Common myeloid progenitor, CD34-positive (primary cell): Measurements from ENCODE around the gene FLT1.

Source experiments
- CTCF ChIA-PET: fragments of 350-600 bp; sonication (Branson Sonifier 250); formaldehyde crosslinking; loops from one replicate; lab custom pipeline; 2021; ENCODE audit warnings: antibody characterized with exemption; lab: Charles Lee
- POLR2A ChIA-PET: fragments of 350-600 bp; sonication (Branson Sonifier 250); formaldehyde crosslinking; loops from one replicate; lab custom pipeline; 2021; ENCODE audit warnings: antibody characterized with exemption; lab: Charles Lee
- DNase-seq, 3 donors: peaks; one replicate each; pipeline versions ENCODE4 v3.0.0 to v3.0.0-alpha.2; 2013
- H3K27ac ChIP-seq, 2 experiments: 1 replicate in 1 of 2; 2 replicates in 1 of 2; pipeline ENCODE4 v1.7.0; 2013; ENCODE audit warnings: inconsistent platforms in 2 of 2, low read length in 2 of 2, mild to moderate bottlenecking in 2 of 2, low read depth in 1 of 2, moderate library complexity in 1 of 2; ENCODE audit not compliant: severe bottlenecking in 2 of 2, insufficient read depth in 1 of 2, poor library complexity in 1 of 2
- H3K27me3 ChIP-seq, 5 experiments: replicated peaks in 2 of 5; 1 replicate in 3 of 5; 2 replicates in 2 of 5; pipeline versions ENCODE4 v1.6.1 to v1.7.0; 2013; ENCODE audit warnings: low read length in 4 of 5, mild to moderate bottlenecking in 2 of 5, moderate library complexity in 2 of 5, inconsistent platforms in 1 of 5; ENCODE audit not compliant: insufficient read depth in 5 of 5, control insufficient read depth in 4 of 5
- H3K36me3 ChIP-seq, 4 experiments: 1 replicate in 2 of 4; 2 replicates in 2 of 4; pipeline versions ENCODE4 v1.6.1 to v1.7.0; 2013; ENCODE audit warnings: low read length in 3 of 4, control low read depth in 1 of 4, mild to moderate bottlenecking in 1 of 4; ENCODE audit not compliant: control insufficient read depth in 4 of 4, insufficient read depth in 4 of 4
- H3K4me1 ChIP-seq, 4 experiments: 1 replicate in 3 of 4; 2 replicates in 1 of 4; pipeline versions ENCODE4 v1.6.1 to v1.7.1; 2013; ENCODE audit warnings: low read length in 3 of 4, mild to moderate bottlenecking in 3 of 4, control low read depth in 1 of 4, inconsistent platforms in 1 of 4, moderate library complexity in 1 of 4; ENCODE audit not compliant: control insufficient read depth in 4 of 4, insufficient read depth in 4 of 4; ENCODE audit errors: control extremely low read depth in 1 of 4
- H3K4me3 ChIP-seq, 7 experiments: 1 replicate in 4 of 7; 2 replicates in 3 of 7; pipeline versions ENCODE4 v1.5.1 to v1.7.0; 2013; ENCODE audit warnings: mild to moderate bottlenecking in 7 of 7, low read length in 6 of 7, moderate library complexity in 6 of 7, inconsistent platforms in 2 of 7, low read depth in 2 of 7, control low read depth in 1 of 7; ENCODE audit not compliant: insufficient read depth in 4 of 7, control insufficient read depth in 1 of 7; ENCODE audit errors: extremely low read depth in 1 of 7
- H3K9me3 ChIP-seq, 5 experiments: 1 replicate in 4 of 5; 2 replicates in 1 of 5; pipeline versions ENCODE4 v1.6.1 to v1.7.1; 2013; ENCODE audit warnings: low read length in 4 of 5, mild to moderate bottlenecking in 2 of 5, inconsistent platforms in 1 of 5, low read depth in 1 of 5, moderate library complexity in 1 of 5; ENCODE audit not compliant: control insufficient read depth in 4 of 5, insufficient read depth in 2 of 5; ENCODE audit errors: control extremely low read depth in 1 of 5
- WGBS: methylation state at CpG from one replicate; pipeline ENCODE4 v1.1.5; 2013; ENCODE audit not compliant: insufficient coverage; 5-methylcytosine and 5-hydroxymethylcytosine counted together

Gene FLT1

GRCh38 chr13:28421676-28422410 is 73.1 kb downstream of the FLT1 start:
- CTCF ChIA-PET, result interaction anchor here (0.6 to 2.5 kb wide), 5 partner anchors 8 to 69 kb away, joined by 3 to 7 read pairs (median 4); no protein-coding TSS in a partner anchor

GRCh38 chr13:28420704-28421103 is 74.2 kb downstream of the FLT1 start:
- Histone ChIP-seq H3K27ac (no peak overlapping the region), H3K9me3 (no peaks in the 10 kb centered on the region), H3K27me3 (no peaks in the 10 kb centered on the region), H3K4me3 (no peak overlapping the region), H3K36me3 (no peaks in the 10 kb centered on the region), H3K4me1 (peaks cover 17 to 35% (median 29%) of the 10 kb centered on the region in 4 experiments)
- DNase-seq, result no peak
- WGBS, result 91% methylated on average over 4 of the region's 4 CpGs
- ChIA-PET CTCF (interaction anchor here (1.0 kb wide), 1 partner anchor 85 kb away, joined by 3 read pairs; no protein-coding TSS in a partner anchor), POLR2A (no interaction called here)

More at GRCh38 chr13:28421676-28422410, 73.1 kb downstream of the FLT1 start:
- H3K9me3 ChIP-seq, result no peaks in the 10 kb centered on the region
- no peak overlapping the region for H3K4me3 ChIP-seq
- no peak overlapping the region for H3K27ac ChIP-seq
- peaks cover 17 to 35% (median 27%) of the 10 kb centered on the region in 4 experiments for H3K4me1 ChIP-seq
- no peaks in the 10 kb centered on the region for H3K27me3 ChIP-seq
- peak in 2 of 3 donors; percentile 39 to 55 for DNase-seq
- peaks cover 0 to 6% (median 0%) of the 10 kb centered on the region in 4 experiments for H3K36me3 ChIP-seq
- WGBS, result no CpG with 5 or more reads among the region's 7 CpGs
- POLR2A ChIA-PET, result interaction anchor here (0.7 kb wide), 1 partner anchor 26 kb away, joined by 3 read pairs; no protein-coding TSS in a partner anchor

GRCh38 chr13:28415994-28416421 is 78.9 kb downstream of the FLT1 start:
- no peaks in the 10 kb centered on the region for H3K9me3 ChIP-seq
- peaks cover 0 to 26% (median 14%) of the 10 kb centered on the region in 4 experiments for H3K4me1 ChIP-seq
- no peak overlapping the region for H3K27ac ChIP-seq
- H3K36me3 ChIP-seq, result no peaks in the 10 kb centered on the region
- WGBS, result 84% methylated on average over 2 of the region's 3 CpGs
- POLR2A ChIA-PET, result no interaction called here
- H3K27me3 ChIP-seq, result no peaks in the 10 kb centered on the region
- peak in 2 of 3 donors; percentile 46 to 56 for DNase-seq
- CTCF ChIA-PET, result interaction anchor here (1.0 kb wide), 1 partner anchor 10 kb away, joined by 3 read pairs; no protein-coding TSS in a partner anchor
- H3K4me3 ChIP-seq, result no peak overlapping the region

GRCh38 chr13:28413999-28414398 is 80.9 kb downstream of the FLT1 start:
- Histone ChIP-seq H3K4me1 (peaks cover 6 to 39% (median 26%) of the 10 kb centered on the region in 4 experiments), H3K27ac (no peak overlapping the region), H3K36me3 (no peaks in the 10 kb centered on the region), H3K4me3 (no peak overlapping the region), H3K9me3 (no peaks in the 10 kb centered on the region), H3K27me3 (no peaks in the 10 kb centered on the region)
- WGBS, result 100% methylated on average over 2 of the region's 4 CpGs
- DNase-seq, result no peak
- ChIA-PET POLR2A (interaction anchor here (0.5 kb wide), 1 partner anchor 10 kb away, joined by 3 read pairs; no protein-coding TSS in a partner anchor), CTCF (interaction anchor here (1.9 kb wide), 1 partner anchor 9 kb away, joined by 7 read pairs; no protein-coding TSS in a partner anchor)

- CTCF ChIA-PET, result interaction anchor here (0.7 to 1.9 kb wide), 2 partner anchors 10 kb away, joined by 4 to 7 read pairs; no protein-coding TSS in a partner anchor
Measured at GRCh38 chr13:28412981-28413380, 81.9 kb downstream of the FLT1 start.

GRCh38 chr13:28411831-28412353 is 83.0 kb downstream of the FLT1 start:
- ChIA-PET POLR2A (no interaction called here), CTCF (interaction anchor here (0.6 to 1.4 kb wide), 4 partner anchors 8 to 14 kb away, joined by 3 to 5 read pairs (median 3); no protein-coding TSS in a partner anchor)
- WGBS, result 0% methylated on average over 4 of the region's 5 CpGs
- Histone ChIP-seq H3K4me1 (peaks cover 24 to 60% (median 45%) of the 10 kb centered on the region in 4 experiments), H3K9me3 (no peaks in the 10 kb centered on the region), H3K27me3 (no peaks in the 10 kb centered on the region), H3K36me3 (no peaks in the 10 kb centered on the region), H3K27ac (no peak overlapping the region), H3K4me3 (peak overlapping the region in 2 of 7 experiments; percentile 4 to 14)
- peak; percentile 46 to 73 (median 72) for DNase-seq

More at GRCh38 chr13:28412981-28413380, 81.9 kb downstream of the FLT1 start:
- H3K4me3 ChIP-seq, result no peak overlapping the region
- H3K27me3 ChIP-seq, result no peaks in the 10 kb centered on the region
- no peaks in the 10 kb centered on the region for H3K9me3 ChIP-seq
- no peak for DNase-seq
- H3K36me3 ChIP-seq, result no peaks in the 10 kb centered on the region
- POLR2A ChIA-PET, result no interaction called here
- 28% methylated on average over 4 of the region's 8 CpGs for WGBS
- H3K4me1 ChIP-seq, result peaks cover 15 to 50% (median 37%) of the 10 kb centered on the region in 4 experiments
- no peak overlapping the region for H3K27ac ChIP-seq
